OCI-LY1 (cell line): ENCODE results near the gene ATP11A.

Experiments used
- CTCF ChIP-seq: fragments of 200-600 bp; sonication (generic), shearing (Covaris generic); IDR thresholded peaks from 2 replicates; pipeline ENCODE4 v1.5.1; 2017; ENCODE audit warnings: mild to moderate bottlenecking, antibody characterized with exemption, low read length, moderate library complexity, mixed read lengths
- EZH2 ChIP-seq: fragments of 200-600 bp; sonication (generic), shearing (Covaris generic); IDR thresholded peaks from 2 replicates; pipeline ENCODE4 v1.8.0; 2017; ENCODE audit warnings: borderline replicate concordance, mixed run types, mild to moderate bottlenecking, antibody characterized with exemption, low read length, moderate library complexity, mixed read lengths

GRCh38 chr13:112709825-112710783 lies 20.3 kb downstream of the ATP11A start:
- TF ChIP-seq CTCF (no peak), EZH2 (no peak)
